CD14-positive monocyte (primary cell): ENCODE results near the gene DAO. TPM values are rescaled to one million over a fixed set of nuclear protein-coding genes. Genes with fewer than 3 reads are reported as not detected.

Experiments
- DNase-seq, 3 donors: peaks; one replicate each; pipeline ENCODE4 v3.0.0-alpha.2; 2011 to 2022
- H2AFZ ChIP-seq: 2 replicates; pipeline ENCODE4 v1.6.0; 2012; ENCODE audit warnings: mild to moderate bottlenecking, low read depth, low read length, inconsistent platforms; ENCODE audit not compliant: insufficient read depth, poor library complexity, severe bottlenecking
- H3K27ac ChIP-seq, 2 donors: 1 replicate in 1 of 2; 2 replicates in 1 of 2; pipeline ENCODE4 v1.5.1; 2012 to 2013; ENCODE audit warnings: low read length in 2 of 2, control low read depth in 1 of 2, inconsistent platforms in 1 of 2, low read depth in 1 of 2, mild to moderate bottlenecking in 1 of 2
- H3K27me3 ChIP-seq, 2 donors: one replicate each; pipeline versions ENCODE4 v1.6.0 to v1.6.1; 2011 to 2013; ENCODE audit warnings: low read length in 2 of 2; ENCODE audit not compliant: control insufficient read depth in 2 of 2, insufficient read depth in 2 of 2
- H3K36me3 ChIP-seq, 2 donors: replicated peaks in 1 of 2; 1 replicate in 1 of 2; 2 replicates in 1 of 2; pipeline versions ENCODE4 v1.5.1 to v1.6.1; 2012 to 2013; ENCODE audit warnings: low read length in 2 of 2, control low read depth in 1 of 2, inconsistent platforms in 1 of 2, mild to moderate bottlenecking in 1 of 2; ENCODE audit not compliant: insufficient read depth in 2 of 2, control insufficient read depth in 1 of 2
- H3K4me1 ChIP-seq, 2 donors: 1 replicate in 1 of 2; 2 replicates in 1 of 2; pipeline versions ENCODE4 v1.5.1 to v1.6.1; 2012 to 2013; ENCODE audit warnings: low read length in 2 of 2, control low read depth in 1 of 2, inconsistent platforms in 1 of 2, mild to moderate bottlenecking in 1 of 2, moderate library complexity in 1 of 2; ENCODE audit not compliant: insufficient read depth in 2 of 2, control insufficient read depth in 1 of 2
- H3K4me2 ChIP-seq: replicated peaks from 2 replicates; pipeline ENCODE3; 2012; ENCODE audit warnings: low read length, moderate library complexity, mild to moderate bottlenecking; ENCODE audit not compliant: poor library complexity, severe bottlenecking; ENCODE audit errors: extremely low read depth
- H3K4me3 ChIP-seq, 3 experiments: fragments of 200-600 bp in 1 of 3; sonication (generic) in 1 of 3; replicated peaks in 1 of 3; 1 replicate in 2 of 3; 2 replicates in 1 of 3; pipeline ENCODE4 v1.5.1; 2011 to 2013; ENCODE audit warnings: low read length in 3 of 3, mild to moderate bottlenecking in 3 of 3, control low read depth in 2 of 3, low read depth in 2 of 3, inconsistent platforms in 1 of 3, moderate library complexity in 1 of 3
- H3K79me2 ChIP-seq: 2 replicates; pipeline ENCODE4 v1.6.0; 2012; ENCODE audit warnings: mild to moderate bottlenecking, control low read depth, inconsistent platforms, low read length, moderate library complexity; ENCODE audit not compliant: insufficient read depth
- H3K9ac ChIP-seq: 2 replicates; pipeline ENCODE4 v1.6.0; 2017; ENCODE audit warnings: low read length, mild to moderate bottlenecking; ENCODE audit not compliant: insufficient read depth, poor library complexity, severe bottlenecking
- H3K9me3 ChIP-seq, 2 donors: replicated peaks in 1 of 2; 1 replicate in 1 of 2; 2 replicates in 1 of 2; pipeline versions ENCODE4 v1.5.1 to v1.6.1; 2012 to 2013; ENCODE audit warnings: low read length in 2 of 2, control low read depth in 1 of 2; ENCODE audit not compliant: control insufficient read depth in 1 of 2, insufficient read depth in 1 of 2
- H4K20me1 ChIP-seq: 2 replicates; pipeline ENCODE4 v1.6.0; 2012; ENCODE audit warnings: mild to moderate bottlenecking, low read length, control low read depth, moderate library complexity; ENCODE audit not compliant: insufficient read depth
- H3K27ac Mint-ChIP-seq, 7 donors: one replicate each; pipeline ENCODE4 v1.8.0; 2020; ENCODE audit warnings: mild to moderate bottlenecking in 7 of 7, mixed read lengths in 7 of 7, moderate library complexity in 6 of 7, inconsistent platforms in 2 of 7
- H3K27me3 Mint-ChIP-seq, 3 donors: one replicate each; pipeline ENCODE4 v1.8.0; 2021 to 2022; ENCODE audit warnings: low read depth in 3 of 3, mild to moderate bottlenecking in 3 of 3, mixed read lengths in 3 of 3, moderate library complexity in 3 of 3, inconsistent platforms in 1 of 3
- H3K36me3 Mint-ChIP-seq, 2 donors: one replicate each; pipeline ENCODE4 v1.8.0; 2020; ENCODE audit warnings: mixed read lengths in 2 of 2, inconsistent platforms in 1 of 2, mild to moderate bottlenecking in 1 of 2
- H3K4me1 Mint-ChIP-seq: one replicate; pipeline ENCODE4 v1.8.0; 2020; ENCODE audit warnings: mild to moderate bottlenecking, mixed read lengths
- H3K4me3 Mint-ChIP-seq, 2 donors: one replicate each; pipeline ENCODE4 v1.8.0; 2020; ENCODE audit warnings: mild to moderate bottlenecking in 2 of 2, mixed read lengths in 2 of 2, moderate library complexity in 1 of 2
- H3K9me3 Mint-ChIP-seq, 7 donors: one replicate each; pipeline ENCODE4 v1.8.0; 2020 to 2022; ENCODE audit warnings: mixed read lengths in 7 of 7, mild to moderate bottlenecking in 6 of 7, moderate library complexity in 6 of 7, inconsistent platforms in 2 of 7
- WGBS: methylation state at CpG from one replicate; pipeline ENCODE4 v1.1.5; 2013; ENCODE audit warnings: missing lambda C conversion rate; ENCODE audit not compliant: insufficient coverage; 5-methylcytosine and 5-hydroxymethylcytosine counted together
- intact Hi-C, 2 donors: fragments of 100-400 bp; cut with micrococcal nuclease; formaldehyde crosslinking; loops; one replicate each; pipeline versions ENCODE4 v1.15.0 to v1.15.1; 2023
- polyA plus RNA-seq, 3 donors: library from polyadenylated mRNA; depleted of rRNA in 1 of 3; unstranded in 2 of 3; stranded (reverse) in 1 of 3; fragments of 300-500 nt in 2 of 3; fragments of >200 nt in 1 of 3; fragmentation: Illumina TruSeq in 2 of 3; gene quantifications; 1 replicate in 2 of 3; 2 replicates in 1 of 3; pipeline ENCODE4 v1.2.3, GENCODE V29; 2012 to 2021
- TF ChIP-seq, protein P1 (sequence below): fragments of 200-600 bp; IDR thresholded peaks from one replicate; pipeline ENCODE4 v1.8.0; 2022; ENCODE audit warnings: antibody characterized with exemption, mild to moderate bottlenecking

The DAO gene
- polyA plus RNA-seq, 3 donors, result not detected

DNA sequence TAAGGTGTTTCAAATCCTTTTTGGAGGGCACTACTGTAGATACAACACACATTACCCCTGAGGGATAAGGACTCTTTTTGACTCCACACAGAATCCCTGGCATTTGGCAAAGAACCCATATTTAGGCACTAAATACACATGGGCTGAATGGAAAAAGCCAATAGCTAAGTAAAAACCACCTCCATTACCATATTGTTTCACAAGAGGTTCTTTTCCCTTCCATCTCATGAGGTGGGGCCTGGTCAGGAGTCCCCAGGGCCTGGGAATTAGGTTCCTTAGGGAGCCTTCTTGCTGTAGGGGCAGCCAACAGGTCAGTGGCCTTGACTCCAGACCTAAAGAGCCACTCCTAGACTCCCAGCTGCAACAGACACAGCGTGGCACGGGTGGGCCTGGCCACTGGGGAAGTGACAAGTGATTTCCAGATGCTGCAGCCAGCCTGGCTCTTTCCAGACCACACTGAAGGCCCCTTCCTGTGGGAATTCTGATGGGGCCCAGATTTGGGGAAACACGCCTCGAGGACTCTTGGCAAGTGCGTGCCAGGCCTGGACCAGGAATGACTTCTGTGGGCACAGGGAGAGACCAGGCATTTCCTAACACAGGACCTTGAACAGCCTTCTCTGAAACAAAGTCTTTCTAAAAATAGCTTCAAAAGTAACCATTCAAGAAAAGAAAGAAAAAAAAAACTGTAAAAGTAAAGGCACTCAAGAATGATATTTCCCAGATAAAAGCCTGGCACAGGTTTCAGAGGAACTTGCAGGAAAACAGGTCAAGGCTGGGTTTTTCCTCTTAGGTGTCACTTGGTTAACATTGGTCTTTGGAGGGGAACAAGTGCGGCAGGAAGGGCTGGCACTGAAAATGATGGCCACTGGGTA is 40.6 kb upstream of the DAO start:
- no peak overlapping the region for H2AFZ ChIP-seq
- DNase-seq, result peak in 2 of 3 donors; percentile 57 to 65
- H3K79me2 ChIP-seq, result peaks cover 54% of the 10 kb centered on the region
- H4K20me1 ChIP-seq, result peaks cover 29% of the 10 kb centered on the region
- peak overlapping the region; percentile 61 for H3K9ac ChIP-seq
- H3K27ac ChIP-seq, result peak overlapping the region; percentile 76 to 95
- Mint-ChIP-seq H3K4me1 (peaks cover 68% of the 10 kb centered on the region), H3K27me3 (peaks cover 0 to 3% (median 0%) of the 10 kb centered on the region in 3 donors), H3K36me3 (peaks cover 59 to 63% of the 10 kb centered on the region in 2 donors), H3K4me3 (peak overlapping the region in 1 of 2 donors; percentile 75), H3K27ac (peak overlapping the region; percentile 95 to 98 (median 98)), H3K9me3 (no peaks in the 10 kb centered on the region)
- no peak overlapping the region for H3K4me3 ChIP-seq
- H3K36me3 ChIP-seq, result peaks cover 16 to 38% of the 10 kb centered on the region in 2 donors
- peak overlapping the region; percentile 33 for H3K4me2 ChIP-seq
- no peaks in the 10 kb centered on the region for H3K27me3 ChIP-seq
- TF ChIP-seq, protein P1, sequence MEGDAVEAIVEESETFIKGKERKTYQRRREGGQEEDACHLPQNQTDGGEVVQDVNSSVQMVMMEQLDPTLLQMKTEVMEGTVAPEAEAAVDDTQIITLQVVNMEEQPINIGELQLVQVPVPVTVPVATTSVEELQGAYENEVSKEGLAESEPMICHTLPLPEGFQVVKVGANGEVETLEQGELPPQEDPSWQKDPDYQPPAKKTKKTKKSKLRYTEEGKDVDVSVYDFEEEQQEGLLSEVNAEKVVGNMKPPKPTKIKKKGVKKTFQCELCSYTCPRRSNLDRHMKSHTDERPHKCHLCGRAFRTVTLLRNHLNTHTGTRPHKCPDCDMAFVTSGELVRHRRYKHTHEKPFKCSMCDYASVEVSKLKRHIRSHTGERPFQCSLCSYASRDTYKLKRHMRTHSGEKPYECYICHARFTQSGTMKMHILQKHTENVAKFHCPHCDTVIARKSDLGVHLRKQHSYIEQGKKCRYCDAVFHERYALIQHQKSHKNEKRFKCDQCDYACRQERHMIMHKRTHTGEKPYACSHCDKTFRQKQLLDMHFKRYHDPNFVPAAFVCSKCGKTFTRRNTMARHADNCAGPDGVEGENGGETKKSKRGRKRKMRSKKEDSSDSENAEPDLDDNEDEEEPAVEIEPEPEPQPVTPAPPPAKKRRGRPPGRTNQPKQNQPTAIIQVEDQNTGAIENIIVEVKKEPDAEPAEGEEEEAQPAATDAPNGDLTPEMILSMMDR, result no peak
- intact Hi-C loops, result loop anchor here in 1 of 2 donors (2.0 kb wide), 1 partner anchor 16 kb away; no protein-coding TSS in a partner anchor
- WGBS, result 13% methylated on average over 3 of the region's 6 CpGs
- peaks cover 47 to 54% of the 10 kb centered on the region in 2 donors for H3K4me1 ChIP-seq
- H3K9me3 ChIP-seq, result no peaks in the 10 kb centered on the region

DNA sequence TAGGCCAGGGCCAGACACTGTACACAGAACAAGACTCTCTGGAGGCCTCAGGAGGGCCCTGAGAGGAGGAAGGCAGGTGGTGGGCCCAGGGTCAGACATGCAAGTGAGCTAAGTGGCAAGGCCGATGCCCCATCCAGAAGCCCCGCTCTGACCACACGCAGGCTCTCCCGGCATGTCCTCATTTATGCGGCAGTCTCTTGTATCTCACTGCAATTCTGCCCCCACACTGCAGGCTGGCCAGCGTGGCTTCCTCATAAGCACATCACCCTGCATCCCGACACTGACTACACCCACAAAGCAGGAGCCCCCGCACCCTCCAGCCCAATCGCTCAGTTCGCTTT is 40.0 kb upstream of the DAO start:
- H3K4me3 ChIP-seq, result no peak overlapping the region
- H3K36me3 ChIP-seq, result peaks cover 10 to 35% of the 10 kb centered on the region in 2 donors
- intact Hi-C loops, result loop anchor here in 1 of 2 donors (2.0 kb wide), 1 partner anchor 17 kb away; no protein-coding TSS in a partner anchor
- no peaks in the 10 kb centered on the region for H3K27me3 ChIP-seq
- H3K4me2 ChIP-seq, result no peak overlapping the region
- Mint-ChIP-seq H3K4me1 (peaks cover 72% of the 10 kb centered on the region), H3K4me3 (peak overlapping the region; percentile 6 to 26), H3K27me3 (peaks cover 0 to 3% (median 0%) of the 10 kb centered on the region in 3 donors), H3K27ac (peak overlapping the region; percentile 95 to 98 (median 98)), H3K9me3 (no peaks in the 10 kb centered on the region), H3K36me3 (peaks cover 57 to 60% of the 10 kb centered on the region in 2 donors)
- peaks cover 47 to 56% of the 10 kb centered on the region in 2 donors for H3K4me1 ChIP-seq
- TF ChIP-seq, protein P1, result no peak
- peaks cover 34% of the 10 kb centered on the region for H4K20me1 ChIP-seq
- H3K79me2 ChIP-seq, result peaks cover 57% of the 10 kb centered on the region
- H3K27ac ChIP-seq, result peak overlapping the region; percentile 76 to 95
- peak overlapping the region; percentile 61 for H3K9ac ChIP-seq
- WGBS, result 55% methylated on average over 5 of the region's 10 CpGs
- DNase-seq, result peak in 2 of 3 donors; percentile 16 to 31
- no peak overlapping the region for H2AFZ ChIP-seq
- H3K9me3 ChIP-seq, result no peaks in the 10 kb centered on the region
